C4-2B (cell line): Measurements from ENCODE around the gene EDC3.

Source experiments
- H3K27ac ChIP-seq: fragments of 450-650 bp; 2 replicates; pipeline ENCODE4 v1.5.1; 2017
- ZFX ChIP-seq: fragments of 450-650 bp; IDR thresholded peaks from 2 replicates; pipeline ENCODE4 v1.6.1; 2017
- TF ChIP-seq, protein P1 (sequence below): fragments of 450-650 bp; conservative IDR thresholded peaks from 2 replicates; pipeline ENCODE4 v1.5.1; 2017; ENCODE audit warnings: mild to moderate bottlenecking

Gene EDC3

DNA sequence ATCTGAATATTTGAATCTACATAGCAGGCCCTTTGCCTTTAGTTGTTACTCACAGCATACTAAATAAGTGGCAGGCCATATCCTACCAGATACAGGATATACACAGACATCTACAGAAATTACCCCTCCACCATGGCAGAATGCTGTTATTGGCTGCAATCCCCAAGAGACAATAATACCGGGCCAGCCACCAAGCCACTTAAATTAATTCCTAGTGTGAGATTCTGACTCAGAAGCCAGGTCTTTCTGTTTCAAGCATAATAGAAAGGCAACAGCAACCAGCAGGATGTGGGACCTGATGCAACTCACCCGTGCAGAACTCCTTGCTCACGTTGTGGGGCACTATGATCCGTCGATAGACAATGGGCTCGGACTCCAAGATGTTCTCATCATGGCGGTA, 40.4 kb downstream of the EDC3 start:
- no peak overlapping the region for H3K27ac ChIP-seq
- TF ChIP-seq, protein P1, sequence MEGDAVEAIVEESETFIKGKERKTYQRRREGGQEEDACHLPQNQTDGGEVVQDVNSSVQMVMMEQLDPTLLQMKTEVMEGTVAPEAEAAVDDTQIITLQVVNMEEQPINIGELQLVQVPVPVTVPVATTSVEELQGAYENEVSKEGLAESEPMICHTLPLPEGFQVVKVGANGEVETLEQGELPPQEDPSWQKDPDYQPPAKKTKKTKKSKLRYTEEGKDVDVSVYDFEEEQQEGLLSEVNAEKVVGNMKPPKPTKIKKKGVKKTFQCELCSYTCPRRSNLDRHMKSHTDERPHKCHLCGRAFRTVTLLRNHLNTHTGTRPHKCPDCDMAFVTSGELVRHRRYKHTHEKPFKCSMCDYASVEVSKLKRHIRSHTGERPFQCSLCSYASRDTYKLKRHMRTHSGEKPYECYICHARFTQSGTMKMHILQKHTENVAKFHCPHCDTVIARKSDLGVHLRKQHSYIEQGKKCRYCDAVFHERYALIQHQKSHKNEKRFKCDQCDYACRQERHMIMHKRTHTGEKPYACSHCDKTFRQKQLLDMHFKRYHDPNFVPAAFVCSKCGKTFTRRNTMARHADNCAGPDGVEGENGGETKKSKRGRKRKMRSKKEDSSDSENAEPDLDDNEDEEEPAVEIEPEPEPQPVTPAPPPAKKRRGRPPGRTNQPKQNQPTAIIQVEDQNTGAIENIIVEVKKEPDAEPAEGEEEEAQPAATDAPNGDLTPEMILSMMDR = no peak
- TF ChIP-seq ZFX = no peak

DNA sequence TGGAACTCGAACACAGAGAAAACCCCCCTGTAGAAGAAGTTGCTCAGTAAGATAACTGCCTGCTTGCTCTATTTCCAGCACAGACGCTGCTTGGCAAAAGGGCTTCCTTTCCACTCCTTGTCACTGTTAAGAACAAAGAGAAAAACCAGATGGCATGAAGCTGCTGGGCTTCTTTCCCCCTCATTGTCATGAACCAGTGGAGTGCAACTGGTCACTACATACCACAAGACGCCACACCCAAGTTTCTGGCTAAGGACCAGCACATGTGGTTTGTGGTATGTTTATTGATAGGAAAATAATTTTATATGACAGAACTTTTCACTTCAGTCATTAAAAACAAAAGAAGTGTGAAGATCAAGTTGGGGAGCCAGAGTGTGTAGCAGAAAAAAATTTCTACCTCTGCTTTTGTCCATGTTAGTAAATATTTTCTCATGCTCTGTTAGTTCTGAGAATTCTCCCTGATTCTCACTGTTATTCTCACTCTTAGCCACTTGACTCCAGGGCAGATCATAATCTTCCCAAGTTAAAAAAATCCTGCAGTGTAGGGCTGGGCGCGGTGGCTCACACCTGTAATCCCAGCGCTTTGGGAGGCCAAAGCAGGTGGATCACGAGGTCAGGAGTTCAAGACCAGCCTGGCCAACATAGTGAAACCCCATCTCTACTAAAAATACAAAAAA, 42.3 kb downstream of the EDC3 start:
- TF ChIP-seq ZFX = no peak
- TF ChIP-seq, protein P1 = no peak
- no peak overlapping the region for H3K27ac ChIP-seq

DNA sequence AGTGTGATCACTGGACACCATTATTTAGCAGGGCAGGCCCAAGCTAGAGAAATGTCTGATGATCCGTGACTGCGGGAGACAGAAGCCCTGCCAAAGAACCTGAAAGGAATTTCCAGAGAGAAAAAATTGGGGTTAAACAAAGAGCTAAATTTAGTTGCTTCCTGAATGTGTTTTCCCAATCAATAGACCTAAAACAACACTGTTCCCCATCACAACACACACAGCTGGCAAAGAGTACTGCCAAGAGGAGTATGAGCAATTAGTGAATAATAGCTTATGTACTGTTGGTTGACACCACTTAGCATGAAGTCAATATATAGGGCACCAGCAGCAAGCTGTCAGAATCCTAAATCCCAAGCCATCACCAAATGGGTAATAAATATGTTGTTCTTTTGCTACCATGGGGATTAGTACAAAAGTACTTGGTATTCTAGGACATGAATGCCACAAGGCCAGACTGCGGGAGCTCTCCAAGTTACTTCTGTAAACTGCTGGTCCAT, 44.5 kb downstream of the EDC3 start:
- TF ChIP-seq, protein P1 = no peak
- no peak for TF ChIP-seq ZFX
- H3K27ac ChIP-seq = no peak overlapping the region

DNA sequence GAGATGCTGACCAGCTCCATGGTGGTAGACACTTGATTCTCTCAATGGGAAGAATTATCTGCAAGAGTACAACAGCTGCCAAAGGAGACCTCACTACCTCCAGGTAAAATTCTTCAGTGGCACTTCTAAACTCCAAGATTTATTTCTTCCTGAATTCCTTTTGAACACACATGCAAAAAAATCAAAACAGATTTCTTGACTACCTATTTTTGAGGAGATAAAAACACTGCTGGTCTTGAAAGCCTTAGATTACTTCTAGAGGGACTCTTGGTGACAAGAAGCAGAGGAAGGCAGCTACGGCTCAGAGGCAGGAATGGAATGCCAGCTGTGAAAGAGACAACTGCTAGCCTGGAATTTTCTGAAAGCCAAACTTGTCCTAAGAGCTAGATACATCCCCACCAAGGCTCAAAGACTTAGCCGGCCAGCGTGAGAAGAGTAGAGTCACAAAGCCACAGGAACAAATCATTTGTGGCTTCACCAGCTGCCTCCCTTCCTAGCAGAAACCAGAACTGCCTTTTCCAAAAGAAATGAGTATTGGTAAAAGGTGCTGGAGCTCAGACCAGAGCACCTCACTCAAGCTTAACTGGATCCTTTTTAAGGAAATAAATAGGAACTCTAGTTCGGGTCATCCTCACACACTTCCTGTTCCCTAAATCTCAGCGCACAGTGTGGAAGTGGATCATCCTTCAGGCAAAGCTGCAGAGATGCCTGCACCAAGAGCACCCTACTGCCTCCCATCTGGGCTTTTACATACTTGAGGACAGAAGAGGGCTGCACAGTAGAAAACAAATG, 47.6 kb downstream of the EDC3 start:
- TF ChIP-seq ZFX = no peak
- TF ChIP-seq, protein P1 = no peak
- no peak overlapping the region for H3K27ac ChIP-seq

DNA sequence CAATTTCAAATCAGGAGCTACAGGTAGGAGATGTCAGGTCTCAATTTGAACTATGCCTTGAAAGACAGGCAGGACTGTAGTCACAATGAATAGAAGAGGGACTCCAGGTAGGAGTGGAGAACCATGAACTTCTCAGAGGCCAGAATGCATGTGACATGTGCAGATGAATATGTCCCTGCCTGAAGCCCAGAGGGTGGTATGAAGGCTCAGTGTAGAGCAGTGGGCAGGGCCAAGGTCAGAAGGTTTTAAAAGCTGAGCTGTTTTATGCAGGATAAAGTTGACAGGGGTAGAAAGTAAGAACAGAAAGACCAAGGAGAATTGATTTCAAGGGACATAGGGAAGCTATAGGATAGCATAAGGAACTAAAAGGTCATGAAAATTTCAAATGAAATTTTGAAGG, 49.3 kb downstream of the EDC3 start:
- H3K27ac ChIP-seq = no peak overlapping the region
- TF ChIP-seq ZFX = no peak
- TF ChIP-seq, protein P1 = no peak

DNA sequence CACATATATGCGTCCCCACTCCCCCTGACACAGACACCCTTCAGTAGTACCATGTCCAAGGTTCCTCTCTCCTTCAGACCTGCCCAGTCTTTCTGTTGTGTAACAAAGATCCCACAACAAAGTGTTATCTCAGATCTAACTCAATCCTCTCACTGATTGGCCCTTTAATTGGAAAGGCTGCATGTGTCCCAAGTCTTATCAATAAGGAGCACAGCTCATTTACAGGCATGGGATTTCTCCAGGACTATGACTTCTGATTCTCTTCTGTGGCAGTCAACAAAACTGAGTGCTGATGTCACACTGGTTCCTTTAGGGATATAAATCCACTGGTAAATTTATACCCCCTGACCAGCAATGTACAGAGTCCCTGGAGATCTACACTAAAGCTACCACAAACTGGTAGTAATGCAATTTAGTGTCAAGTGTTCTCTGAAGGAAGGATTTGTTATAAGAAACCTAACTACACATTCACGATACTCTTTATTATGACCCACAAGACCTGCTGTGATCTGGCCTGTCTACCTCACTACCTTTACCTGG, 52.1 kb downstream of the EDC3 start:
- TF ChIP-seq, protein P1 = no peak
- no peak for TF ChIP-seq ZFX
- peak overlapping the region; percentile 99 for H3K27ac ChIP-seq
